Renal cortical epithelial cell (primary cell): ENCODE data around the gene PTPRC. TPM values are rescaled to one million over a fixed set of nuclear protein-coding genes. Genes with fewer than 3 reads are reported as not detected.
A peak's percentile ranks its signal among the peaks of the same experiment; 100 is the strongest.

Source experiments
- DNase-seq: peaks from one replicate; pipeline ENCODE4 v3.0.0-alpha.2; 2011; ENCODE audit warnings: low read depth
- total RNA-seq: library from RNA; depleted of rRNA; stranded (reverse); fragments of >200 nt; gene quantifications from 2 replicates; pipeline ENCODE4 v1.2.3, GENCODE V29; 2014

The PTPRC gene
- total RNA-seq, 1 donor from 2014 or later = not detected

GRCh38 chr1:198647055-198647454, 8.2 kb downstream of the PTPRC start:
- no peak for DNase-seq

- DNase-seq = no peak
Measured at GRCh38 chr1:198648592-198648991, 9.8 kb downstream of the PTPRC start.

GRCh38 chr1:198649232-198649967, 10.6 kb downstream of the PTPRC start:
- no peak for DNase-seq

- DNase-seq = no peak
Measured at GRCh38 chr1:198649968-198650338, 11.1 kb downstream of the PTPRC start.

GRCh38 chr1:198650506-198650905, 11.7 kb downstream of the PTPRC start:
- no peak for DNase-seq

- DNase-seq = no peak
Measured at GRCh38 chr1:198651650-198652400, 13.0 kb downstream of the PTPRC start.

- DNase-seq = no peak
Measured at GRCh38 chr1:198653808-198654413, 15.1 kb downstream of the PTPRC start.

- DNase-seq = peak; percentile 88
Measured at GRCh38 chr1:198655459-198656121, 16.8 kb downstream of the PTPRC start.

GRCh38 chr1:198656500-198656932, 17.7 kb downstream of the PTPRC start:
- peak; percentile 36 for DNase-seq

- peak; percentile 78 for DNase-seq
Measured at GRCh38 chr1:198657550-198658064, 18.8 kb downstream of the PTPRC start.

- no peak for DNase-seq
Measured at GRCh38 chr1:198660341-198661261, 21.8 kb downstream of the PTPRC start.

GRCh38 chr1:198662821-198663220, 24.0 kb downstream of the PTPRC start:
- no peak for DNase-seq

GRCh38 chr1:198664068-198664788, 25.4 kb downstream of the PTPRC start:
- no peak for DNase-seq

- DNase-seq = no peak
Measured at GRCh38 chr1:198667186-198667585, 28.3 kb downstream of the PTPRC start.

- DNase-seq = no peak
Measured at GRCh38 chr1:198667807-198668206, 29.0 kb downstream of the PTPRC start.

GRCh38 chr1:198669023-198669698, 30.3 kb downstream of the PTPRC start:
- DNase-seq = peak; percentile 96

GRCh38 chr1:198669771-198670170, 30.9 kb downstream of the PTPRC start:
- no peak for DNase-seq

- peak; percentile 25 for DNase-seq
Measured at GRCh38 chr1:198671136-198671535, 32.3 kb downstream of the PTPRC start.

- peak; percentile 49 for DNase-seq
Measured at GRCh38 chr1:198672124-198672523, 33.3 kb downstream of the PTPRC start.

- DNase-seq = no peak
Measured at GRCh38 chr1:198674009-198674408, 35.2 kb downstream of the PTPRC start.
